GM12892 (cell line): ENCODE measurements around the gene SLC9C2.

Experiments
- POLR2A ChIP-seq: IDR thresholded peaks from 2 replicates; pipeline ENCODE4 v1.6.1; 2011; ENCODE audit warnings: low read depth, low read length, control low read depth
- POLR2AphosphoS5 ChIP-seq: IDR thresholded peaks from 2 replicates; pipeline ENCODE4 v1.6.1; 2011; ENCODE audit warnings: low read depth, low read length, control low read depth
- TAF1 ChIP-seq: IDR thresholded peaks from 2 replicates; pipeline ENCODE4 v1.6.1; 2011; ENCODE audit warnings: low read depth, mild to moderate bottlenecking, control low read depth, low read length, borderline replicate concordance

- no peak for TF ChIP-seq POLR2A
- no peak for TF ChIP-seq TAF1
- TF ChIP-seq POLR2AphosphoS5 = no peak
Measured at GRCh38 chr1:173503391-173503790, 99.5 kb downstream of the SLC9C2 start.
